A549 (cell line): ENCODE measurements around the gene COG5.

ENCODE experiments used
- CBX8 ChIP-seq: fragments of 200-600 bp; sonication (generic); IDR thresholded peaks from 2 replicates; pipeline ENCODE4 v1.6.1; 2016
- CTCF ChIP-seq: fragments of >200 bp; sonication (Bioruptor Twin); formaldehyde crosslinking; IDR thresholded peaks from 3 replicates; pipeline ENCODE4 v1.5.1; 2016
- EP300 ChIP-seq, 2 experiments: fragments of >200 bp; sonication (Bioruptor Twin); formaldehyde crosslinking; IDR thresholded peaks; 2 replicates in 1 of 2; 3 replicates in 1 of 2; pipeline ENCODE4 v1.6.1; 2016 to 2017
- MAX ChIP-seq: IDR thresholded peaks from 2 replicates; pipeline ENCODE4 v1.6.1; 2012
- NFE2L2 ChIP-seq: fragments of 150-350 bp; conservative IDR thresholded peaks from 2 replicates; pipeline ENCODE4 v1.6.1; 2014; ENCODE audit warnings: low read length
- POLR2A ChIP-seq: IDR thresholded peaks from 2 replicates; pipeline ENCODE4 v1.6.1; 2012; ENCODE audit warnings: mild to moderate bottlenecking, low read length
- RAD21 ChIP-seq, 2 experiments: fragments of >200 bp in 1 of 2; sonication (Bioruptor Twin) in 1 of 2; formaldehyde crosslinking in 1 of 2; IDR thresholded peaks in 1 of 2; conservative IDR thresholded peaks in 1 of 2; 2 replicates in 1 of 2; 3 replicates in 1 of 2; pipeline ENCODE4 v1.6.1; 2012 to 2018; ENCODE audit warnings: inconsistent platforms in 1 of 2
- RARB ChIP-seq: fragments of 250-450 bp; sonication (Bioruptor Pico); IDR thresholded peaks from 2 replicates; pipeline ENCODE4 v1.8.0; 2021; ENCODE audit warnings: mild to moderate bottlenecking, moderate library complexity

- TF ChIP-seq NFE2L2 (no peak), POLR2A (no peak), RAD21 (conservative IDR thresholded peaks at IDR 0.05 in 1 of 2, IDR thresholded peaks at IDR 0.05 in 1 of 2) (no peak), RARB (CRISPR knock-in tag) (no peak), CTCF (no peak), EP300 (IDR thresholded peaks at IDR 0.05) (no peak), MAX (no peak), CBX8 (no peak)
These were observed 300.9 kb downstream of the COG5 start for GRCh38 chr7:107262857-107263256.
